Chondrocyte (in vitro differentiated cells): ENCODE data around the gene SEM1. TPM values are rescaled to one million over a fixed set of nuclear protein-coding genes. Genes with fewer than 3 reads are reported as not detected.

Source experiments
- DNase-seq: peaks from one replicate; pipeline ENCODE4 v3.0.0; 2021; ENCODE audit warnings: mixed read lengths, low spot score
- H3K27ac Mint-ChIP-seq: one replicate; pipeline ENCODE4 v1.8.0; 2021; ENCODE audit warnings: mild to moderate bottlenecking, moderate library complexity, mixed read lengths; ENCODE audit not compliant: unreplicated experiment
- H3K27me3 Mint-ChIP-seq: 2 replicates; pipeline ENCODE4 v1.8.0; 2021; ENCODE audit warnings: low read depth, mixed read lengths
- H3K36me3 Mint-ChIP-seq: 2 replicates; pipeline ENCODE4 v1.8.0; 2021; ENCODE audit warnings: low read depth, mixed read lengths
- H3K4me1 Mint-ChIP-seq: 2 replicates; pipeline ENCODE4 v1.8.0; 2021; ENCODE audit warnings: low read depth, mild to moderate bottlenecking, mixed read lengths
- H3K4me3 Mint-ChIP-seq: one replicate; pipeline ENCODE4 v1.8.0; 2021; ENCODE audit warnings: mild to moderate bottlenecking, moderate library complexity, mixed read lengths; ENCODE audit not compliant: unreplicated experiment
- H3K9me3 Mint-ChIP-seq: 2 replicates; pipeline ENCODE4 v1.8.0; 2021; ENCODE audit warnings: low read depth, mixed read lengths
- CTCF ChIP-seq: fragments of 200-600 bp; sonication (generic); IDR thresholded peaks from 2 replicates; pipeline ENCODE4 v1.5.0; 2021; ENCODE audit warnings: antibody characterized with exemption, mild to moderate bottlenecking, moderate library complexity
- total RNA-seq: library from RNA; stranded (reverse); gene quantifications from 3 replicates; pipeline ENCODE4 v1.2.1, GENCODE V29; 2021

SEM1 gene
- total RNA-seq, 1 donor from 2014 or later = 33.3 TPM

- Mint-ChIP-seq H3K4me3 (no peak overlapping the region), H3K9me3 (no peaks in the 10 kb centered on the region), H3K27ac (no peak overlapping the region), H3K4me1 (peaks cover 23% of the 10 kb centered on the region), H3K27me3 (no peaks in the 10 kb centered on the region), H3K36me3 (peaks cover 5% of the 10 kb centered on the region)
- DNase-seq = no peak
- no peak for TF ChIP-seq CTCF
Observed at GRCh38 chr7:96694082-96694481, 15.6 kb downstream of the SEM1 start.

GRCh38 chr7:96691702-96692101 is 17.9 kb downstream of the SEM1 start:
- DNase-seq = no peak
- peaks cover 7% of the 10 kb centered on the region for H3K36me3 Mint-ChIP-seq
- H3K4me1 Mint-ChIP-seq = peaks cover 12% of the 10 kb centered on the region
- no peak overlapping the region for H3K27ac Mint-ChIP-seq
- no peak overlapping the region for H3K4me3 Mint-ChIP-seq
- no peak for TF ChIP-seq CTCF
- H3K27me3 Mint-ChIP-seq = no peaks in the 10 kb centered on the region
- no peaks in the 10 kb centered on the region for H3K9me3 Mint-ChIP-seq

GRCh38 chr7:96689414-96689813 is 20.2 kb downstream of the SEM1 start:
- Mint-ChIP-seq H3K36me3 (peaks cover 10% of the 10 kb centered on the region), H3K9me3 (peaks cover 2% of the 10 kb centered on the region), H3K27ac (no peak overlapping the region), H3K4me3 (no peak overlapping the region), H3K27me3 (no peaks in the 10 kb centered on the region), H3K4me1 (peaks cover 7% of the 10 kb centered on the region)
- DNase-seq = no peak
- TF ChIP-seq CTCF = no peak

- no peak for TF ChIP-seq CTCF
- Mint-ChIP-seq H3K4me1 (peaks cover 5% of the 10 kb centered on the region), H3K27ac (no peak overlapping the region), H3K4me3 (no peak overlapping the region), H3K36me3 (peaks cover 21% of the 10 kb centered on the region), H3K9me3 (peaks cover 20% of the 10 kb centered on the region), H3K27me3 (no peaks in the 10 kb centered on the region)
- DNase-seq = no peak
Observed at GRCh38 chr7:96686305-96686704, 23.3 kb downstream of the SEM1 start.

- H3K27ac Mint-ChIP-seq = no peak overlapping the region
Observed at GRCh38 chr7:96685755-96686154, 23.9 kb downstream of the SEM1 start.

More at GRCh38 chr7:96685755-96686154, 23.9 kb downstream of the SEM1 start:
- Mint-ChIP-seq H3K9me3 (peaks cover 23% of the 10 kb centered on the region), H3K4me1 (peaks cover 5% of the 10 kb centered on the region), H3K27me3 (no peaks in the 10 kb centered on the region), H3K36me3 (peaks cover 24% of the 10 kb centered on the region), H3K4me3 (no peak overlapping the region)
- no peak for TF ChIP-seq CTCF
- DNase-seq = no peak
